WTC11 (cell line): ENCODE data around the gene OOSP1. TPM values are rescaled to one million over a fixed set of nuclear protein-coding genes. Genes with fewer than 3 reads are reported as not detected.

Experiments used
- ATAC-seq: fragments of 200-7000 bp; cut with Tn5 transposase; 2 replicates; pipeline ENCODE4 v1.10.0; 2021; ENCODE audit warnings: mild to moderate bottlenecking, moderate library complexity
- CTCF ChIA-PET: fragments of 300-600 bp; sonication (Branson Sonifier 250); formaldehyde crosslinking; loops from one replicate; lab custom pipeline; 2021; ENCODE audit warnings: antibody characterized with exemption; lab: Charles Lee
- POLR2A ChIA-PET: fragments of 350-600 bp; sonication (Branson Sonifier 250); formaldehyde crosslinking; loops from one replicate; lab custom pipeline; 2021; ENCODE audit warnings: antibody characterized with exemption; lab: Charles Lee
- DNase-seq: peaks from one replicate; pipeline ENCODE4 v3.0.0; 2021; ENCODE audit warnings: low spot score
- H3K27ac Mint-ChIP-seq: 2 replicates; pipeline ENCODE4 v1.8.0; 2021; ENCODE audit warnings: mixed read lengths
- H3K27me3 Mint-ChIP-seq: 2 replicates; pipeline ENCODE4 v1.8.0; 2021; ENCODE audit warnings: low read depth, mild to moderate bottlenecking, moderate library complexity, mixed read lengths
- H3K36me3 Mint-ChIP-seq: 2 replicates; pipeline ENCODE4 v1.8.0; 2021; ENCODE audit warnings: mixed read lengths
- H3K4me1 Mint-ChIP-seq: 2 replicates; pipeline ENCODE4 v1.8.0; 2022; ENCODE audit warnings: mixed read lengths
- H3K4me3 Mint-ChIP-seq: 2 replicates; pipeline ENCODE4 v1.8.0; 2021; ENCODE audit warnings: mild to moderate bottlenecking, moderate library complexity, mixed read lengths
- H3K9me3 Mint-ChIP-seq: 2 replicates; pipeline ENCODE4 v1.8.0; 2021; ENCODE audit warnings: mixed read lengths
- ATF3 ChIP-seq: sonication (generic); formaldehyde crosslinking; conservative IDR thresholded peaks from 2 replicates; pipeline ENCODE4 v1.8.1; 2022; ENCODE audit warnings: mild to moderate bottlenecking, missing genetic modification reagents
- ELF4 ChIP-seq: sonication (generic); formaldehyde crosslinking; IDR thresholded peaks from 2 replicates; pipeline ENCODE4 v1.8.1; 2022; ENCODE audit warnings: low read depth, mild to moderate bottlenecking, moderate library complexity, missing genetic modification reagents
- ERG ChIP-seq: fragments of 250-450 bp; sonication (Bioruptor Pico); IDR thresholded peaks from 2 replicates; pipeline ENCODE4 v1.8.0; 2021; ENCODE audit warnings: mild to moderate bottlenecking
- ESRRA ChIP-seq: sonication (generic); formaldehyde crosslinking; IDR thresholded peaks from 2 replicates; pipeline ENCODE4 v1.8.1; 2022; ENCODE audit warnings: mild to moderate bottlenecking, missing genetic modification reagents, borderline replicate concordance
- ETV6 ChIP-seq: sonication (generic); formaldehyde crosslinking; IDR thresholded peaks from 2 replicates; pipeline ENCODE4 v1.8.1; 2022; ENCODE audit warnings: mild to moderate bottlenecking, missing genetic modification reagents
- HMGXB4 ChIP-seq: sonication (generic); formaldehyde crosslinking; IDR thresholded peaks from 2 replicates; pipeline ENCODE4 v1.8.1; 2023; ENCODE audit warnings: mild to moderate bottlenecking, moderate library complexity, missing genetic modification reagents
- IRF1 ChIP-seq: sonication (generic); formaldehyde crosslinking; IDR thresholded peaks from 2 replicates; pipeline ENCODE4 v1.8.0; 2023; ENCODE audit warnings: missing genetic modification reagents
- IRF2 ChIP-seq: sonication (generic); formaldehyde crosslinking; IDR thresholded peaks from 2 replicates; pipeline ENCODE4 v1.8.0; 2022; ENCODE audit warnings: low read depth, missing genetic modification reagents, borderline replicate concordance
- JUN ChIP-seq: sonication (generic); formaldehyde crosslinking; IDR thresholded peaks from 2 replicates; pipeline ENCODE4 v1.8.0; 2023; ENCODE audit warnings: mild to moderate bottlenecking, missing genetic modification reagents
- MLX ChIP-seq: sonication (generic); formaldehyde crosslinking; IDR thresholded peaks from 2 replicates; pipeline ENCODE4 v1.8.1; 2023; ENCODE audit warnings: mild to moderate bottlenecking, missing genetic modification reagents, moderate library complexity
- MXD4 ChIP-seq: fragments of 250-450 bp; sonication (Bioruptor Pico); IDR thresholded peaks from 2 replicates; pipeline ENCODE4 v1.8.0; 2021; ENCODE audit warnings: mild to moderate bottlenecking, moderate library complexity, borderline replicate concordance
- NFATC4 ChIP-seq: fragments of 250-450 bp; sonication (Bioruptor Pico); IDR thresholded peaks from 2 replicates; pipeline ENCODE4 v1.9.0; 2021; ENCODE audit warnings: mild to moderate bottlenecking
- NR2C2 ChIP-seq: sonication (generic); formaldehyde crosslinking; IDR thresholded peaks from 2 replicates; pipeline ENCODE4 v1.8.0; 2022; ENCODE audit warnings: mild to moderate bottlenecking, missing genetic modification reagents
- TEAD4 ChIP-seq: sonication (generic); formaldehyde crosslinking; IDR thresholded peaks from 2 replicates; pipeline ENCODE4 v1.8.0; 2022; ENCODE audit warnings: mild to moderate bottlenecking, missing genetic modification reagents
- ZNF416 ChIP-seq: fragments of 250-450 bp; sonication (Bioruptor Pico); IDR thresholded peaks from 2 replicates; pipeline ENCODE4 v1.9.0; 2021; ENCODE audit warnings: mild to moderate bottlenecking, inconsistent platforms
- ZNF425 ChIP-seq: fragments of 250-450 bp; sonication (Bioruptor Pico); conservative IDR thresholded peaks from 2 replicates; pipeline ENCODE4 v1.9.0; 2021; ENCODE audit warnings: mild to moderate bottlenecking
- ZNF512 ChIP-seq: sonication (generic); formaldehyde crosslinking; IDR thresholded peaks from 2 replicates; pipeline ENCODE4 v1.8.1; 2022; ENCODE audit warnings: missing genetic modification reagents, borderline replicate concordance
- ZNF671 ChIP-seq: fragments of 250-450 bp; sonication (Bioruptor Pico); IDR thresholded peaks from 2 replicates; pipeline ENCODE4 v1.8.0; 2021; ENCODE audit warnings: mild to moderate bottlenecking
- total RNA-seq: library from RNA; stranded (reverse); gene quantifications from 3 replicates; pipeline ENCODE4 v1.2.3, GENCODE V29; 2021

The OOSP1 gene
- total RNA-seq, 1 experiment from 2014 or later = not detected

GRCh38 chr11:59943997-59944714 lies 5.9 kb downstream of the OOSP1 start:
- TF ChIP-seq ZNF425 (CRISPR knock-in tag) (no peak), ATF3 (CRISPR knock-in tag) (no peak)
- Mint-ChIP-seq H3K36me3 (peaks cover 3% of the 10 kb centered on the region; the same call in 1 of the 2 replicates), H3K27me3 (no peaks in the 10 kb centered on the region), H3K9me3 (peaks cover 27% of the 10 kb centered on the region), H3K4me1 (peaks cover 13% of the 10 kb centered on the region), H3K27ac (no peak overlapping the region), H3K4me3 (no peak overlapping the region)
- ATAC-seq (peak; percentile 90), DNase-seq (peak; percentile 45)
- ChIA-PET POLR2A (no interaction called here), CTCF (interaction anchor here (0.8 kb wide), 1 partner anchor 25 kb away, joined by 3 read pairs; no protein-coding TSS in a partner anchor)

GRCh38 chr11:59944720-59945119 lies 6.5 kb downstream of the OOSP1 start:
- ChIA-PET CTCF (interaction anchor here (0.8 kb wide), 1 partner anchor 26 kb away, joined by 3 read pairs; no protein-coding TSS in a partner anchor), POLR2A (no interaction called here)
- Mint-ChIP-seq H3K9me3 (peaks cover 27% of the 10 kb centered on the region), H3K27me3 (no peaks in the 10 kb centered on the region), H3K4me1 (peaks cover 13% of the 10 kb centered on the region), H3K27ac (no peak overlapping the region), H3K36me3 (peaks cover 3% of the 10 kb centered on the region; the same call in 1 of the 2 replicates), H3K4me3 (no peak overlapping the region)
- no peak for TF ChIP-seq ZNF671 (CRISPR knock-in tag)
- TF ChIP-seq TEAD4 = no peak
- TF ChIP-seq ZNF416 (CRISPR knock-in tag) = no peak
- no peak for TF ChIP-seq ELF4 (CRISPR knock-in tag)
- TF ChIP-seq ETV6 (CRISPR knock-in tag) = no peak
- TF ChIP-seq IRF2 (CRISPR knock-in tag) = no peak
- no peak for TF ChIP-seq NFATC4 (CRISPR knock-in tag)
- TF ChIP-seq JUN (CRISPR knock-in tag) = no peak
- no peak for TF ChIP-seq NR2C2
- TF ChIP-seq IRF1 (CRISPR knock-in tag) = no peak
- no peak for TF ChIP-seq MLX (CRISPR knock-in tag)
- no peak for TF ChIP-seq ERG (CRISPR knock-in tag)
- TF ChIP-seq ESRRA (CRISPR knock-in tag) = no peak
- TF ChIP-seq ATF3 (CRISPR knock-in tag) = no peak
- TF ChIP-seq MXD4 (CRISPR knock-in tag) = no peak
- TF ChIP-seq ZNF512 (CRISPR knock-in tag) = no peak
- TF ChIP-seq HMGXB4 (CRISPR knock-in tag) = no peak
- ATAC-seq = no peak
- no peak for DNase-seq
